ENCODE results near the gene NAAA.
"Not testable (repeated sequence)": the region's sequence is repeated elsewhere in the genome, so short reads cannot be mapped to it uniquely, and the experiment has no call there.

DNA sequence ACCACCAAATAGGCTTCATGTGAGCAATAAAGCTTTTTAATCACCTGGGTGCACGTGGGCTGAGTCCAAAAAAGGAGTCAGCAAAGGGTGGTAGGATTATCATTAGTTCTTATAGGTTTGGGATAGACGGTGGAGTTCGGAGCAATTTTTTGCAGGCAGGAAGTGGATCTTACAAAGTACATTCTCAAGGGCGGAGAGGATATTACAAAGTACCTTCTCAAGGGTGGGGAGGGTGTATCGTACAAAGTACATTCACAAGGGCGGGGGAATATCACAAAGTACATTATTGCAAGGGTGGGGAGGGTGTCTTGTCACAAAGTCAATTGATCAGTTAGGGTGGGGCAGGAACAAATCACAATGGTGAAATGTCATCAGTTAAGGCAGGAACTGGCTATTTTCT lies 30.0 kb downstream of the NAAA start:
- not testable (repeated sequence) for TF ChIP-seq CTCF (IDR thresholded peaks at IDR 0.05); ZFX (IDR thresholded peaks at IDR 0.05; ENCODE audit: borderline replicate concordance)
